GM13976 (cell line): ENCODE measurements around the gene OSBPL9.

ENCODE experiments used
- DNase-seq: peaks from one replicate; pipeline ENCODE4 v3.0.0; 2012; ENCODE audit warnings: low spot score
- CTCF ChIP-seq: IDR thresholded peaks from 2 replicates; pipeline ENCODE4 v1.5.1; 2012; ENCODE audit warnings: borderline replicate concordance, mild to moderate bottlenecking; ENCODE audit not compliant: insufficient read depth; ENCODE audit errors: extremely low read depth, missing control alignments, control extremely low read depth
- in situ Hi-C: fragments of 300-500 bp; cut with MboI; formaldehyde crosslinking; loops from one replicate; pipeline ENCODE4 v1.12.0; 2022; ENCODE audit warnings: low sequenced_read_pairs, mixed read lengths, inconsistent platforms; ENCODE audit not compliant: unreplicated experiment

The OSBPL9 gene

DNA sequence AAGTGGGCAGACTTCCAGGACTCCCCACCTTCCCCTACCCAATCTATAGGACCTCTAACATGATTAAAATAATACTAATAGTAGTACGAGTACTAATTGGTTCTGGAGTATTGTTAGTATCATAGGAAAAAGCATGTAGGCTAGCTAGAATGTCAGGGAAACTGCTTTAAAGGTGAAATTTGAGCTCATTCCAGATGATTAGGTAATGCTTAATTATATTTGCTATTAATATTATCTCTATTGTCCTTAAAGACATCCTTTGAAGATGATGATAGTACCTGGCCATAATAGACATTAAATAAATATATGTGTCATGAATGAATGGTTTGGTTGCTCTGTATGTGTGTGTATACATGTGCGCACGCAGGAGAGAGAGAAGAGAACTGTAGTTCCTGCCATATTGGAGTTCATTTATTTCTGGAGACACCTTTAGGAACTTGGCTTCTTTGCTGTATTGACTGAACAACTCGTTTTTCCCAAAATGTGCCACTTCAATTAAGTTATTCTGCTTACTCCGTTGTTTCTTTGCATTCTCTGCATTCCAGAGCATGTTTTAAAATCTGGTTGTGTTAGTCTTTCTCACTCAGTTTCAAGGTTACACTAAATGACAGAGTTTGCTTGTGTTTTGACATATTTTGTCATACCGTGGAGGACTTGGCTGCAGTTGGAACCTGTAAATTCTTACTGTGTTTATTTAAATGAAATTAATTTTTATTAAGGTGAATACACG is 117.1 kb downstream of the OSBPL9 start:
- TF ChIP-seq CTCF = no peak
- no peak for DNase-seq
- in situ Hi-C loops = no loop called here

DNA sequence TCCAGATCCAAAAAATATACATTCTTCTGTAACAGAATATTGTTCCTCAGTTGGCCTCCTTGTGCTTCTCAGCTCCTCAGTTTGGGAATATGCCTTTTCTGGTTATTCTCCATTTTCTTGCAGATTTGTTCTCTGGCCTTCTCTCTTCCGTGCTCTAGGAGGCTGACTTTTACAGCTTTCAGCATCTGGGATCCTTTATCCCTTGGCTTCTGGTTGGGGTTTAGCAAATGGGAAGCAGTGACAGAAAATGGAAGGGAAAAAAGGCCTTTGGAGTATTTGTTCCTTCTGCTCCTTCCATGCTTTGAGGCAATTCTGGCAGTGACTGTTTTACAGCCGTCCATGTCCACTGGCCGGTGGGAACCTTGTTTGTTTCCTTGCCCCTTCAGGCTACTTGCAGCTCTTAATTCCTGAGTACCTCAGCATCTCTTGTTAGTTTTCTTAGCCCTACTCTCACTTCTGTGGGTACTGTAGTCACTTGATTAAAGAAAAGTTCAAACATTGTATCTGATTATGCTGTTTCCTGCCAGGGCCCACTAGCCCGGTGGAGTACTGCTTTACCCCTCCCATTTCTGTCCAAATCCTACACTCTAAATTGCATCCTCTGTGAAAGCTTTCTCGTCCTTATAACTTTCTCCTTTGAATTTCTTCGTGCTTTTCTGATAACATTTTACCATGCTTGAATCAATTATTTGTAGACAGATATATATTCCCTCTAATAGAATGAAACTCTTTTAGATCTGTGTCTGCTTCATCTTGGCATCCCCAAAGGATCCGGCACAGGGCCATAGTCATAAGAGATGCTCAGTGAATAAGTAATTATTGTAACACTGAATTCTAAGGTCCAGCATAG is 118.2 kb downstream of the OSBPL9 start:
- TF ChIP-seq CTCF = no peak
- in situ Hi-C loops = no loop called here
- DNase-seq = no peak

DNA sequence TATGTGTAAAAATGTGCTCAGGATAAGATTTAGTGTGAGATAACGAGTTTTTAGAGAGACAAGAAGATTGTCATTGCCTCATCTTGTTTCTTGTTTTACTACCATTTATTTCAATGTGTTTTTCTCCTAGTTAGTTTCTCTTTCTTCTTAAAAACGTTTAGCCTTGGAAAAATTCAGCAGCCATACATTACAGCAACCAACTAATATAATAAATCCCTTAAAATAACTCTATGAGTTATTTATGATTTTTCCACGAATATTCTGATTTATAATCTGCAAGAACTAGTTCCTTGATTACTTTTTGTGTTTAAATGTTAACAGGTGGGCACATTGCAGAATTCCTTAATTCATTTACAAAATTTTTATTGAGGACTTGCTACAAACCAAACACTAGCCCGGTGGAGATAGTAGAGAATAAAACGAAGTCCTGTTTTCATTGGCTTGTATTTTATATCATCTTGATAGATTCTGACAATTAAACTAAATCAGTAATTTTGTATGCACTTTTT is 118.9 kb downstream of the OSBPL9 start:
- in situ Hi-C loops = no loop called here
- no peak for DNase-seq
- TF ChIP-seq CTCF = no peak

DNA sequence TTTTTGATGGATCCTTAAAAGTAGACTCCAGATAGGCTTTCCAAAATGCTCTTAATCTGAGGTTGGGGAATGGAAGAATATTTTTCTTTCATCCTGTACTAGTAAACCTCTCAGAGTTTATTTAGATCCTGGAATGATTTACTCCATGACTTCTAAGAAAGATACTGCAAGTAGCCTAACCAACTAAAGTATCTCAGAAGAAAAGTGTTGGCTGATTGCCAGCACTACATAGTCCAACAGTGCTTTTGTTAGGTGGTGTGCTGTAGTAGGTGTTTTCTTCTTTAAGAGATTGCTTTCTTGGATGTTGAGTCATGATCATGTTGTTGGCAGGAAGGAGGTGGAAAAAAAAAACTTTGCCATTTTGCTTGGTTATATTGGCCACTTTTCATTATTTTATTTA is 119.8 kb downstream of the OSBPL9 start:
- in situ Hi-C loops = no loop called here
- no peak for TF ChIP-seq CTCF
- no peak for DNase-seq

GRCh38 chr1:51738681-51739080 is 121.8 kb downstream of the OSBPL9 start:
- TF ChIP-seq CTCF = no peak
- in situ Hi-C loops = no loop called here
- DNase-seq = no peak

GRCh38 chr1:51740652-51741051 is 123.8 kb downstream of the OSBPL9 start:
- in situ Hi-C loops = no loop called here
- no peak for TF ChIP-seq CTCF
- no peak for DNase-seq
